ENCODE measurements around the gene LINC01488. TPM values are rescaled to one million over a fixed set of nuclear protein-coding genes. Genes with fewer than 3 reads are reported as not detected.

Gene LINC01488
- total RNA-seq, 1 experiment from 2014 or later = not detected

GRCh38 chr11:69508974-69509373 is 27.5 kb downstream of the LINC01488 start:
- peaks cover 0 to 25% of the 10 kb centered on the region in 2 experiments; a peak in 3 of 4 replicates for H3K4me1 ChIP-seq (ENCODE audit: control insufficient read depth in 1 of 2, insufficient read depth in 2 of 2, low read length in 2 of 2)
- no peaks in the 10 kb centered on the region for H3K36me3 ChIP-seq (ENCODE audit: control insufficient read depth in 1 of 2, insufficient read depth in 2 of 2, low read length in 2 of 2)
- ATAC-seq (no peak), DNase-seq (ENCODE audit: low read depth, low spot score) (no peak)
- H3K27ac ChIP-seq (ENCODE audit: low read depth, low read length) = no peak overlapping the region
- intact Hi-C loops (cut with micrococcal nuclease) = no loop called here
- no peaks in the 10 kb centered on the region for H3K27me3 ChIP-seq (ENCODE audit: insufficient read depth, low read length)
- no peaks in the 10 kb centered on the region for H3K79me2 ChIP-seq (ENCODE audit: insufficient read depth, low read length)
- H4K20me1 ChIP-seq (ENCODE audit: insufficient read depth) = no peaks in the 10 kb centered on the region
- H3K9me3 ChIP-seq (ENCODE audit: control insufficient read depth in 1 of 2, insufficient read depth in 1 of 2, low read depth in 1 of 2, low read length in 2 of 2) = no peaks in the 10 kb centered on the region
- ChIA-PET RAD21 (ENCODE audit: low non-redundant PET in 1 of 2, low total read pairs in 2 of 2, uncharacterized antibody in 2 of 2, unreplicated experiment in 2 of 2) (no interaction called here), POLR2A (no interaction called here), CTCF (no interaction called here)
- peak overlapping the region; percentile 19; the same call in 1 of the 2 replicates for H3K4me2 ChIP-seq (ENCODE audit: low read length)
- H3K9me2 ChIP-seq (ENCODE audit: insufficient read depth) = no peaks in the 10 kb centered on the region
- TF ChIP-seq SIN3A (IDR thresholded peaks at IDR 0.05; ENCODE audit: low read depth) (no peak), REST (IDR thresholded peaks at IDR 0.05; ENCODE audit: low read depth) (no peak), CBX3 (IDR thresholded peaks at IDR 0.05; ENCODE audit: low read depth) (no peak), CEBPB (IDR thresholded peaks at IDR 0.05; ENCODE audit: low read depth) (no peak), ATF3 (IDR thresholded peaks at IDR 0.05) (no peak), SP1 (IDR thresholded peaks at IDR 0.05; ENCODE audit: low read depth) (no peak), EZH2 (IDR thresholded peaks at IDR 0.05) (no peak), EGR1 (IDR thresholded peaks at IDR 0.05; ENCODE audit: low read depth) (no peak), FOSL1 (IDR thresholded peaks at IDR 0.05; ENCODE audit: low read depth) (no peak), YY1 (IDR thresholded peaks at IDR 0.05; ENCODE audit: extremely low read depth, insufficient replicate concordance, low read depth, low read length) (no peak), JUND (IDR thresholded peaks at IDR 0.05) (no peak), TCF7L2 (IDR thresholded peaks at IDR 0.05; ENCODE audit: borderline replicate concordance, extremely low read depth, insufficient read depth, insufficient read length) (no peak), ZNF274 (IDR thresholded peaks at IDR 0.05; ENCODE audit: low read depth, low read length) (no peak), CTCF (IDR thresholded peaks at IDR 0.05 in 2 of 3, conservative IDR thresholded peaks at IDR 0.05 in 1 of 3; ENCODE audit: borderline replicate concordance in 1 of 3, insufficient read depth in 1 of 3, low read depth in 2 of 3, low read length in 2 of 3) (no peak)
- H2AFZ ChIP-seq (ENCODE audit: low read depth, low read length, poor library complexity, severe bottlenecking) = peak overlapping the region; percentile 25
- H3K4me3 ChIP-seq (replicated peaks in 1 of 2; ENCODE audit: low read depth in 1 of 2, low read length in 2 of 2) = no peak overlapping the region
- H3K9ac ChIP-seq (ENCODE audit: low read length) = no peak overlapping the region
- no TSS peak for BruUV-seq (replicated peaks)
